A549 (cell line): ENCODE measurements around the gene SPAG9.

Source experiments
- CTCF ChIP-seq: fragments of >200 bp; sonication (Bioruptor Twin); formaldehyde crosslinking; IDR thresholded peaks from 3 replicates; pipeline ENCODE4 v1.5.1; 2016
- E2F6 ChIP-seq: IDR thresholded peaks from 2 replicates; pipeline ENCODE4 v1.6.1; 2012; ENCODE audit warnings: low read depth, borderline replicate concordance
- MAZ ChIP-seq: fragments of 150-350 bp; IDR thresholded peaks from 2 replicates; pipeline ENCODE4 v1.6.1; 2014; ENCODE audit warnings: antibody characterized with exemption, low read depth, low read length, borderline replicate concordance
- PHF8 ChIP-seq: fragments of 200-600 bp; sonication (generic); IDR thresholded peaks from 2 replicates; pipeline ENCODE4 v1.6.1; 2016; ENCODE audit warnings: low read depth, mild to moderate bottlenecking, antibody characterized with exemption, moderate library complexity, borderline replicate concordance
- POLR2A ChIP-seq: IDR thresholded peaks from 2 replicates; pipeline ENCODE4 v1.6.1; 2012; ENCODE audit warnings: mild to moderate bottlenecking, low read length
- POLR2AphosphoS2 ChIP-seq: conservative IDR thresholded peaks from 2 replicates; pipeline ENCODE4 v1.6.1; 2012; ENCODE audit warnings: low read length, improper control_type of control experiment, inconsistent platforms
- REST ChIP-seq: fragments of 200-600 bp; sonication (generic); IDR thresholded peaks from 2 replicates; pipeline ENCODE4 v1.6.1; 2016; ENCODE audit warnings: antibody characterized with exemption, mild to moderate bottlenecking, moderate library complexity

GRCh38 chr17:51128076-51128475, 7.4 kb upstream of the SPAG9 start:
- TF ChIP-seq REST (no peak), POLR2AphosphoS2 (no peak), POLR2A (no peak), CTCF (no peak), E2F6 (no peak), PHF8 (no peak), MAZ (no peak)
